Cerebellar cortex (tissue), 1 donor: ENCODE results near the gene C16orf54.
"Not testable (repeated sequence)": the region's sequence is repeated elsewhere in the genome, so short reads cannot be mapped to it uniquely, and the experiment has no call there.

Experiments used
- DNase-seq: peaks from one replicate; pipeline ENCODE4 v3.0.0-alpha.2; 2015; ENCODE audit warnings: low spot score

The C16orf54 gene

GRCh38 chr16:29707160-29707559, 38.6 kb downstream of the C16orf54 start:
- DNase-seq = not testable (repeated sequence)

DNA sequence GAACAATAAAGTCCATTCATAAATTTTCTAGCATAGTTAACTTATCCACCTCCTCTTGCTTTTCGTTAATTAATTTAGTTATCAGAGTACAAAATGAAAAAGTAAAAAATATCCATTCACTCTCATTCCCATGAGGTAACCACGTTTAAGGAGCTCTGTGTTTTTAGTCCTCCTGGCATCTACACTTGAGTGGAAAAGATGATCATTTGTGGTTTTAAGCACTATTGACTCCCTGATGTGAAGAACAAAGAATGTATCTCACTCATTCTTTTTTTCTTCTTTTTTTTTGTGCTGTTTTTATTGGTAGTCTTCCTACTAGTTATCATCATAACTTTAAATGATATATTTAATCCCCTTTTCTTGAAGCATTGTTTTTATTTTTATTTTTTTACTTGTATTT, 40.8 kb downstream of the C16orf54 start:
- no peak for DNase-seq

GRCh38 chr16:29702269-29702668, 43.5 kb downstream of the C16orf54 start:
- no peak for DNase-seq

DNA sequence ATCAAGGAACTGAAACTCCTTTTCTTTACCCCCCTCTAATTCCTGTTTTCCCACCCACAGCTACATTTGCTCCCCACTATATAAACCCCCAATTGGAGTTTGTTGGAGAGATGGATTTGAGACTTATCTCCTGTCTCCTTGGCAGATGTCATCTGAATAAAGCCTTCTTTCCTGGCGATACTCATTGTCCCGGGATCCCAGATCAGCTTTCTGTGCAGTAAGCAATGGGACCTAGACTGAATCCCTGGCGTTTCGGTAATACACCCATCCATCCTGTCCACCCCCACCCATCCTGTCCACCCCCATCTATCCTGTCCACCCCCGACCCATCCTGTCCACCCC, 44.6 kb downstream of the C16orf54 start:
- DNase-seq = no peak

DNA sequence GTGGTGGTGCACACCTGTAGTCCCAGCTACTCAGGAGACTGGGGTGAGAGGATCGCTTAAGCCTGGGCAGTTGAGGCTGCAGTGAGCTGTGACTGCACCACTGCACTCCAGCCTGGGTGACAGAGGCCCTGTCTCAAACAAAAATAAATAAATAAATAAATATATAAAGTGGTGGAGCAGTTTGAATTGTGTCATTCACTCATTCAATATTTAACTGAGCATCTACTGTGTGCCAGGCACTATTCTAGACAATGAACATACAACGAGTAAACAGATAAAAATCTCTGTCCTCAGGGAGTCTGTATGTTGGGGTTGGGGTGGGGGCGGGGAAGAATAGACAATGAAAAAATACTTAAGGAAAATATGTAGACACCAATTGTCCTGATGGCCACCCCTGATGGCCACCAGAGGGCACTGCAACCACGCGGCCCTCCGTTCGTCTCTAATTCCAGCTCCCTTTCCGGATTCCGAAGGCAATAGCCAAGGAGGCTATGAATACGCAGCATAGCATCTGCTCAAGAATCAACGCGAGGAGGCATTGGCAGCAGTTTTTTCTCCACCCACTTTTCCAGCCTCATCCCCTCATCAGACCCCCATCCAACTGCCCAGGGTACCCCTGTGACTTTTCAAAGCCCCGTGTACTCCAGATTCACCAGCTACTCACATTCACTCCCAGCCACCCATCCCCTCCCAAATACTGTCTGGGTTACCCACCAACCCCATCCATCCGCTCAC, 45.4 kb downstream of the C16orf54 start:
- DNase-seq = peak; percentile 82

DNA sequence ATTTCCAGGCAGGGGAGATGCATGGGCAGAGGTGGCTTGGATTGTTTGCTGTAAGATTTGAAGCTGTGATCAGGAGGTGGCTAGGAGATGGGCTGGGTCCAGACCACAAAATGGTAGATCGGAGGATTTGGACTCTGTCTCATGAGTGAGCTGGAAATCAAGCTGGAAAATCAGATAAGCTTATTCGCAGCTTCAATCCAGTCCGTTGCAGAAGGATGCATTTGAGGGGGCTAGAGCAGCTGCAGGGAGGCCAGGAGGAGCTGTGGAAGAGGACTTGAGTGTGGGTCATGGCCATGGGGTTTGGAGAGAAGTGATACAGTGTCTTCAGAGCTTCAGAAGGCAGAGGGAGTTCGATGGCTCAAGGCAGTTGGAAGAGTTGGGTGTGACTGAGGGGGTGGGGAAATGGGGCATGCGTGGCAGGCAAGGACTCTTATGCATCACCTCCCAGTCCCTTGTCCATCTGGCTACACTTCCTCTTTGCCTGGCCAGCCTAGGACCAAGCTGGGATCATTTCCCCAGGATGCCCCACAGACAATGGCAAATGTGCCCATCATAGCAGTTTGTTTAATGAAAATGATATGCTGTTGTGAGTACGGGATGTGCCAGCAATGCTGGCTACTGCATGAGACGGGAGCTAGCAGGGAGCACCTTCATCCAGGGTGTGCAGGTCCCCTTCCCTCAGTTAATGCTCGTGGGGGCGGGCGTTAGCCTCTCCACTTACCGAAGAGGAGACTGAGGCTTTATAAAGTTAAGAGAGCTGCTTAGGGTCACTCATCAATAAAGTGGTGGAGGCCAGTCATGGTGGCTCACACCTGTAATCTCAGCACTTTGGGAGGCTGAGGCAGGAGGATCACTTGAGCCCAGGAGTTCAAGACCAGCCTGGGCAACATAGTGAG, 46.2 kb downstream of the C16orf54 start:
- DNase-seq = no peak

DNA sequence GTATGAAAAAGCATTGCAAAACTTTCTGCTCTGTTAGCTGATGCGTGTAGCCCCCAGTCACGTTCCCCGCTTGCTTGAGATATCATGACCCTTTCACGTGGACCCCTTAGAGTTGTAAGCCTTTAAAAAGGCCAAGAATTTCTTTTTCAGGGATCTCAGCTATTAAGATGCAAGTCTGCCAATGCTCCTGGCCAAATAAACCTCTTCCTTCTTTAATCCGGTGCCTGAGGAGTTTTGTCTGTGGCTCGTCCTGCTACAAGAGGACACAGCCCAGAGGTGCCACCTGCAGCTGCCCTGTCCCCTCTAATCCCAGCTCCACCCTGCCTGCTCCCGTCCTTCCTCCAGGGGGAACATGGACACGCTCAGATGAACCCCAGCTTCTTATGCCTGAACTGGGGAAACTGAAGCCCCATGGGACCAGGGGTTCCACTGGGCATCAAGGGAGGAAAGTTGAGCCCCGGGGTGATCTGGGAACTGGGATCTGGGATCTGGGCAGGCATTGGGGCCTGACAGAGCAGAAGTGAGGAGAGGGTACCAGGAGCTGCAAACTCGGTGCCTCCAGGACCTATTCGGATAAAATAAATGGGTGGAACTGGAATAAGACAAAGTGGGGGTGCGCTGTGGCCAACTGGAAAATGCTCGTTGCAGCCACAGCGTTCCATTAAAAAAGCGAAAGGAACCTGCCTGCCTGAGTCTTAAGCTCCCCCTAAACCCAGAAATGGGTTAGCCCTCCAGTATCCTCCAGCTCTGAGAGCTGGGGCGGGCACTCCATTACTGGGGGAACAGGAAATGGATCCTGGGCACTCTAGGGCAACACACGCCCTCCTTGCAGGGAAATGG, 47.1 kb downstream of the C16orf54 start:
- DNase-seq = no peak

GRCh38 chr16:29698042-29698441, 47.7 kb downstream of the C16orf54 start:
- no peak for DNase-seq

GRCh38 chr16:29697391-29697790, 48.4 kb downstream of the C16orf54 start:
- DNase-seq = no peak

GRCh38 chr16:29696881-29697331, 48.9 kb downstream of the C16orf54 start:
- no peak for DNase-seq

- DNase-seq = not testable (repeated sequence)
Measured at GRCh38 chr16:29695675-29696074, 50.1 kb downstream of the C16orf54 start.

GRCh38 chr16:29694384-29695195, 51.2 kb downstream of the C16orf54 start:
- DNase-seq = no peak

DNA sequence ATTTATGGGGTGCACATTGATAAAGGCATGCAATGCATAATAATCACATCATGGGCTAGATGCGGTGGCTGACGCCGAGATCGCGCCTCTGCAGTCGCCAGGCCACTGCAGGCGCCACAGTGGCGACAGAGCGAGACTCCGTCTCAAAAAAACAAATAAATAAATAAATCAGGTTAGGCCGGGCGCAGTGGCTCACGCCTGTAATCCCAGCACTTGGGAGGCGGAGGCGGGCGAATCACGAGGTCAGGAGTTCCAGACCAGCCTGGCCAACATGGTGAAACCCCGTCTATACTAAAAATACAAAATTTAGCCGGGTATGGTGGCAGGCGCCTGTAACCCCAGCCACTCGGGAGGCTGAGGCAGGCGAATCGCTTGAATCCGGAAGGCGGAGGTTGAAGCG, 53.2 kb downstream of the C16orf54 start:
- not testable (repeated sequence) for DNase-seq
